CD14-positive monocyte (primary cell): ENCODE data around the gene RCOR2. TPM values are rescaled to one million over a fixed set of nuclear protein-coding genes. Genes with fewer than 3 reads are reported as not detected.

Experiments
- DNase-seq, 3 donors: peaks; one replicate each; pipeline ENCODE4 v3.0.0-alpha.2; 2011 to 2022
- H2AFZ ChIP-seq: 2 replicates; pipeline ENCODE4 v1.6.0; 2012; ENCODE audit warnings: mild to moderate bottlenecking, low read depth, low read length, inconsistent platforms; ENCODE audit not compliant: insufficient read depth, poor library complexity, severe bottlenecking
- H3K27ac ChIP-seq, 2 donors: 1 replicate in 1 of 2; 2 replicates in 1 of 2; pipeline ENCODE4 v1.5.1; 2012 to 2013; ENCODE audit warnings: low read length in 2 of 2, control low read depth in 1 of 2, inconsistent platforms in 1 of 2, low read depth in 1 of 2, mild to moderate bottlenecking in 1 of 2
- H3K27me3 ChIP-seq, 2 donors: one replicate each; pipeline versions ENCODE4 v1.6.0 to v1.6.1; 2011 to 2013; ENCODE audit warnings: low read length in 2 of 2; ENCODE audit not compliant: control insufficient read depth in 2 of 2, insufficient read depth in 2 of 2
- H3K36me3 ChIP-seq, 2 donors: replicated peaks in 1 of 2; 1 replicate in 1 of 2; 2 replicates in 1 of 2; pipeline versions ENCODE4 v1.5.1 to v1.6.1; 2012 to 2013; ENCODE audit warnings: low read length in 2 of 2, control low read depth in 1 of 2, inconsistent platforms in 1 of 2, mild to moderate bottlenecking in 1 of 2; ENCODE audit not compliant: insufficient read depth in 2 of 2, control insufficient read depth in 1 of 2
- H3K4me1 ChIP-seq, 2 donors: 1 replicate in 1 of 2; 2 replicates in 1 of 2; pipeline versions ENCODE4 v1.5.1 to v1.6.1; 2012 to 2013; ENCODE audit warnings: low read length in 2 of 2, control low read depth in 1 of 2, inconsistent platforms in 1 of 2, mild to moderate bottlenecking in 1 of 2, moderate library complexity in 1 of 2; ENCODE audit not compliant: insufficient read depth in 2 of 2, control insufficient read depth in 1 of 2
- H3K4me2 ChIP-seq: replicated peaks from 2 replicates; pipeline ENCODE3; 2012; ENCODE audit warnings: low read length, moderate library complexity, mild to moderate bottlenecking; ENCODE audit not compliant: poor library complexity, severe bottlenecking; ENCODE audit errors: extremely low read depth
- H3K4me3 ChIP-seq, 3 experiments: fragments of 200-600 bp in 1 of 3; sonication (generic) in 1 of 3; replicated peaks in 1 of 3; 1 replicate in 2 of 3; 2 replicates in 1 of 3; pipeline ENCODE4 v1.5.1; 2011 to 2013; ENCODE audit warnings: low read length in 3 of 3, mild to moderate bottlenecking in 3 of 3, control low read depth in 2 of 3, low read depth in 2 of 3, inconsistent platforms in 1 of 3, moderate library complexity in 1 of 3
- H3K79me2 ChIP-seq: 2 replicates; pipeline ENCODE4 v1.6.0; 2012; ENCODE audit warnings: mild to moderate bottlenecking, control low read depth, inconsistent platforms, low read length, moderate library complexity; ENCODE audit not compliant: insufficient read depth
- H3K9ac ChIP-seq: 2 replicates; pipeline ENCODE4 v1.6.0; 2017; ENCODE audit warnings: low read length, mild to moderate bottlenecking; ENCODE audit not compliant: insufficient read depth, poor library complexity, severe bottlenecking
- H3K9me3 ChIP-seq, 2 donors: replicated peaks in 1 of 2; 1 replicate in 1 of 2; 2 replicates in 1 of 2; pipeline versions ENCODE4 v1.5.1 to v1.6.1; 2012 to 2013; ENCODE audit warnings: low read length in 2 of 2, control low read depth in 1 of 2; ENCODE audit not compliant: control insufficient read depth in 1 of 2, insufficient read depth in 1 of 2
- H4K20me1 ChIP-seq: 2 replicates; pipeline ENCODE4 v1.6.0; 2012; ENCODE audit warnings: mild to moderate bottlenecking, low read length, control low read depth, moderate library complexity; ENCODE audit not compliant: insufficient read depth
- H3K27ac Mint-ChIP-seq, 7 donors: one replicate each; pipeline ENCODE4 v1.8.0; 2020; ENCODE audit warnings: mild to moderate bottlenecking in 7 of 7, mixed read lengths in 7 of 7, moderate library complexity in 6 of 7, inconsistent platforms in 2 of 7
- H3K27me3 Mint-ChIP-seq, 3 donors: one replicate each; pipeline ENCODE4 v1.8.0; 2021 to 2022; ENCODE audit warnings: low read depth in 3 of 3, mild to moderate bottlenecking in 3 of 3, mixed read lengths in 3 of 3, moderate library complexity in 3 of 3, inconsistent platforms in 1 of 3
- H3K36me3 Mint-ChIP-seq, 2 donors: one replicate each; pipeline ENCODE4 v1.8.0; 2020; ENCODE audit warnings: mixed read lengths in 2 of 2, inconsistent platforms in 1 of 2, mild to moderate bottlenecking in 1 of 2
- H3K4me1 Mint-ChIP-seq: one replicate; pipeline ENCODE4 v1.8.0; 2020; ENCODE audit warnings: mild to moderate bottlenecking, mixed read lengths
- H3K4me3 Mint-ChIP-seq, 2 donors: one replicate each; pipeline ENCODE4 v1.8.0; 2020; ENCODE audit warnings: mild to moderate bottlenecking in 2 of 2, mixed read lengths in 2 of 2, moderate library complexity in 1 of 2
- H3K9me3 Mint-ChIP-seq, 7 donors: one replicate each; pipeline ENCODE4 v1.8.0; 2020 to 2022; ENCODE audit warnings: mixed read lengths in 7 of 7, mild to moderate bottlenecking in 6 of 7, moderate library complexity in 6 of 7, inconsistent platforms in 2 of 7
- WGBS: methylation state at CpG from one replicate; pipeline ENCODE4 v1.1.5; 2013; ENCODE audit warnings: missing lambda C conversion rate; ENCODE audit not compliant: insufficient coverage; 5-methylcytosine and 5-hydroxymethylcytosine counted together
- intact Hi-C, 2 donors: fragments of 100-400 bp; cut with micrococcal nuclease; formaldehyde crosslinking; loops; one replicate each; pipeline versions ENCODE4 v1.15.0 to v1.15.1; 2023
- polyA plus RNA-seq, 3 donors: library from polyadenylated mRNA; depleted of rRNA in 1 of 3; unstranded in 2 of 3; stranded (reverse) in 1 of 3; fragments of 300-500 nt in 2 of 3; fragments of >200 nt in 1 of 3; fragmentation: Illumina TruSeq in 2 of 3; gene quantifications; 1 replicate in 2 of 3; 2 replicates in 1 of 3; pipeline ENCODE4 v1.2.3, GENCODE V29; 2012 to 2021
- TF ChIP-seq, protein P1 (sequence below): fragments of 200-600 bp; IDR thresholded peaks from one replicate; pipeline ENCODE4 v1.8.0; 2022; ENCODE audit warnings: antibody characterized with exemption, mild to moderate bottlenecking

Gene RCOR2
- polyA plus RNA-seq, 3 donors: not detected

DNA sequence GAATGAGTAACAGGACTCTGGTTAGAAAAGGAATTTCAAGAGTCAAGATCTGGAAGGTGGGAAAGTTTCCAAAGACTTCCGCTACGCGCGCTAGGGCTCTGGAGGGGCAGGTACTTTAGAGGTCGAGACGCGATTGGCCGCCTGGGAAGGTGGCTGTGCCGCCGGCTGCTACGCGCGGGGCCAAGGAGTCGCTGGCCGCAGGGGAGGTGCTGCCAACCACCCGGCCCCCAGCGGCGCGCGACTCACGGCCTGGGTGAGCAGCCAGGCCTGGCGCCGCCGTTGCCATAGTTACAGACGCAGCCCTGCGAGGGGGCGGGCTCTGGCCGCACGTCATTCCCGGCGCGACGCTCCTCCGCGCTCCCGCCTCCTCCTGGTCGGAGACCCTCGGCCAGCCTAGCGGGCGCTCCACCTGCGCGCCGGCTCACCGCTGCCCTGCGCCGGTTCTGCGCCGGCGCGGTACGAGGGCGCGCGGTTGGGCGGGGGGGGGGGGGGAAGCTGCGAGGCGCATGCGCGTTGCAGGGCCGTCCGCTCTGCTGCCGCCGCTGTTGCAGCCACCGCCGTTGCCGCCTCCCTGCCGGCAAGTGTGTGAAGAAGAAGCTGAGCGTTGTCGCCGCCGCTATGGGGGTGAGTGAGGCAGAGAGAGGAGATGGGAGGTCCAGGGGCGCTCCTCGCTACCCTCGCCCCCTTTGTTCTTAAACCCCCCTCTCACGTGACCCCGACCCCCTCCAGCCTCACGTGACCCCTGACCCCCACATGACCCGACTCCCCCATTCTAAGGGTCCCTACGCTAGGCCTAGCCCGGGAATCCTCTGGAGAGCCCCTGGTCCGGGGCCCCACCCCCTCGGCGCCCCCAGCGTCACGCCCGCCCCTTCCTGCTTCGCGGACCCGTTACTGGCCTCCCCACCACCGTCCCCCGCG, 21.8 kb upstream of the RCOR2 start, which contains the start of gene NAA40:
TSS of gene NAA40 (plus strand) at position 524 of the 918 bp plus-strand sequence. CDS start at position 619, 95 bp downstream.
- peaks cover 35% of the 10 kb centered on the region for H3K4me1 Mint-ChIP-seq
- peak within 1 kb of the TSS; percentile 42 to 88 (median 69) for H3K27ac Mint-ChIP-seq
- peak within 1 kb of the TSS; percentile 87 to 95 for H3K4me3 Mint-ChIP-seq

More for the DNA sequence above, 21.8 kb upstream of the RCOR2 start, which contains the start of gene NAA40:
- DNase-seq: peak; percentile 79 to 87 (median 85)
- intact Hi-C loops: loop anchor here in 1 of 2 donors (2.0 kb wide), 1 partner anchor 98 kb away; no protein-coding TSS in a partner anchor
- Histone ChIP-seq H3K4me1 (peaks cover 35 to 36% of the 10 kb centered on the region in 2 donors), H3K9me3 (no peaks in the 10 kb centered on the region), H3K36me3 (no peaks in the 10 kb centered on the region), H4K20me1 (no peaks in the 10 kb centered on the region), H3K4me2 (peak within 1 kb of the TSS; percentile 100), H3K4me3 (peak within 1 kb of the TSS; percentile 54 to 90 (median 71)), H3K79me2 (peaks cover 30% of the 10 kb centered on the region), H3K27me3 (no peaks in the 10 kb centered on the region), H2AFZ (peak within 1 kb of the TSS; percentile 91), H3K9ac (peak within 1 kb of the TSS; percentile 70), H3K27ac (peak within 1 kb of the TSS in 1 of 2 donors; percentile 67)
- WGBS: 0% methylated on average over 53 of the region's 92 CpGs
- TF ChIP-seq, protein P1, sequence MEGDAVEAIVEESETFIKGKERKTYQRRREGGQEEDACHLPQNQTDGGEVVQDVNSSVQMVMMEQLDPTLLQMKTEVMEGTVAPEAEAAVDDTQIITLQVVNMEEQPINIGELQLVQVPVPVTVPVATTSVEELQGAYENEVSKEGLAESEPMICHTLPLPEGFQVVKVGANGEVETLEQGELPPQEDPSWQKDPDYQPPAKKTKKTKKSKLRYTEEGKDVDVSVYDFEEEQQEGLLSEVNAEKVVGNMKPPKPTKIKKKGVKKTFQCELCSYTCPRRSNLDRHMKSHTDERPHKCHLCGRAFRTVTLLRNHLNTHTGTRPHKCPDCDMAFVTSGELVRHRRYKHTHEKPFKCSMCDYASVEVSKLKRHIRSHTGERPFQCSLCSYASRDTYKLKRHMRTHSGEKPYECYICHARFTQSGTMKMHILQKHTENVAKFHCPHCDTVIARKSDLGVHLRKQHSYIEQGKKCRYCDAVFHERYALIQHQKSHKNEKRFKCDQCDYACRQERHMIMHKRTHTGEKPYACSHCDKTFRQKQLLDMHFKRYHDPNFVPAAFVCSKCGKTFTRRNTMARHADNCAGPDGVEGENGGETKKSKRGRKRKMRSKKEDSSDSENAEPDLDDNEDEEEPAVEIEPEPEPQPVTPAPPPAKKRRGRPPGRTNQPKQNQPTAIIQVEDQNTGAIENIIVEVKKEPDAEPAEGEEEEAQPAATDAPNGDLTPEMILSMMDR: no peak
- Mint-ChIP-seq H3K27me3 (peaks cover 6 to 13% (median 12%) of the 10 kb centered on the region in 3 donors), H3K36me3 (no peaks in the 10 kb centered on the region), H3K9me3 (no peaks in the 10 kb centered on the region)
